Measurements from ENCODE around the gene CCSER2. TPM values are rescaled to one million over a fixed set of nuclear protein-coding genes. Genes with fewer than 3 reads are reported as not detected.

The CCSER2 gene
- total and polyA plus RNA-seq, 12 donors = 8.3 to 63.9 (median 38.1) TPM

- Histone ChIP-seq H3K27me3 (no peaks in the 10 kb centered on the region), H3K27ac (no peak overlapping the region), H3K9me3 (replicated peaks in 1 of 3) (no peaks in the 10 kb centered on the region), H3K4me3 (no peak overlapping the region), H3K4me1 (replicated peaks in 1 of 2) (no peaks in the 10 kb centered on the region), H3K36me3 (replicated peaks in 1 of 2) (peaks cover 0 to 9% of the 10 kb centered on the region in 2 donors)
- intact Hi-C loops (cut with DNase I) = no loop called here
- WGBS, 4 donors = 93 to 97% (median 95%) methylated on average over 4 of the region's 4 CpGs
- no peak for TF ChIP-seq POLR2A (IDR thresholded peaks at IDR 0.05)
- no peak for TF ChIP-seq CTCF (IDR thresholded peaks at IDR 0.05)
- DNase-seq = no peak
Observed at GRCh38 chr10:84390364-84390763, 62.0 kb downstream of the CCSER2 start.

GRCh38 chr10:84391326-84391725 lies 62.9 kb downstream of the CCSER2 start:
- TF ChIP-seq CTCF (IDR thresholded peaks at IDR 0.05) = no peak
- TF ChIP-seq POLR2A (IDR thresholded peaks at IDR 0.05) = no peak
- no peaks in the 10 kb centered on the region for H3K27me3 ChIP-seq
- H3K4me1 ChIP-seq (replicated peaks in 1 of 2) = no peaks in the 10 kb centered on the region
- intact Hi-C loops (cut with DNase I) = no loop called here
- H3K9me3 ChIP-seq (replicated peaks in 1 of 3) = no peaks in the 10 kb centered on the region
- 89 to 95% (median 92%) methylated on average over 4 of the region's 4 CpGs for WGBS, 4 donors
- no peak overlapping the region for H3K27ac ChIP-seq
- peaks cover 0 to 9% of the 10 kb centered on the region in 2 donors for H3K36me3 ChIP-seq (replicated peaks in 1 of 2)
- no peak overlapping the region for H3K4me3 ChIP-seq
- DNase-seq = no peak

GRCh38 chr10:84392181-84392580 lies 63.8 kb downstream of the CCSER2 start:
- intact Hi-C loops (cut with DNase I) = no loop called here
- Histone ChIP-seq H3K36me3 (replicated peaks in 1 of 2) (peaks cover 0 to 9% of the 10 kb centered on the region in 2 donors), H3K4me1 (replicated peaks in 1 of 2) (no peaks in the 10 kb centered on the region), H3K27me3 (no peaks in the 10 kb centered on the region), H3K4me3 (no peak overlapping the region), H3K9me3 (replicated peaks in 1 of 3) (no peaks in the 10 kb centered on the region), H3K27ac (no peak overlapping the region)
- TF ChIP-seq POLR2A (IDR thresholded peaks at IDR 0.05) (no peak), CTCF (IDR thresholded peaks at IDR 0.05) (no peak)
- 63 to 75% (median 70%) methylated on average over 2 of the region's 2 CpGs for WGBS, 4 donors
- DNase-seq = no peak

- Histone ChIP-seq H3K27ac (no peak overlapping the region), H3K4me1 (replicated peaks in 1 of 2) (peaks cover 4 to 14% of the 10 kb centered on the region in 2 donors), H3K36me3 (replicated peaks in 1 of 2) (no peaks in the 10 kb centered on the region), H3K4me3 (no peak overlapping the region), H3K27me3 (no peaks in the 10 kb centered on the region), H3K9me3 (replicated peaks in 1 of 3) (no peaks in the 10 kb centered on the region)
- DNase-seq = no peak
- 89 to 100% (median 95%) methylated on average over 2 of the region's 2 CpGs for WGBS, 4 donors
- intact Hi-C loops (cut with DNase I) = no loop called here
- TF ChIP-seq POLR2A (IDR thresholded peaks at IDR 0.05) = no peak
- TF ChIP-seq CTCF (IDR thresholded peaks at IDR 0.05) = no peak
Observed at GRCh38 chr10:84395581-84395980, 67.2 kb downstream of the CCSER2 start.

Measured in adrenal gland (tissue), 12 donors.